H9 (cell line): ENCODE results near the gene KRR1. TPM values are rescaled to one million over a fixed set of nuclear protein-coding genes. Genes with fewer than 3 reads are reported as not detected.

ENCODE experiments used
- DNase-seq: peaks from one replicate; pipeline ENCODE4 v3.0.0-alpha.2; 2017
- H2AFZ ChIP-seq: one replicate; pipeline ENCODE4 v1.6.1; 2013; ENCODE audit warnings: mild to moderate bottlenecking, low read length, control low read depth, moderate library complexity
- H2AK5ac ChIP-seq: 2 replicates; pipeline ENCODE4 v1.6.1; 2013; ENCODE audit warnings: low read length, control low read depth, mixed read lengths; ENCODE audit not compliant: insufficient read length
- H2BK120ac ChIP-seq: one replicate; pipeline ENCODE4 v1.6.1; 2013; ENCODE audit warnings: low read depth, mild to moderate bottlenecking, low read length, control low read depth, inconsistent platforms; ENCODE audit not compliant: poor library complexity, severe bottlenecking
- H2BK12ac ChIP-seq: 2 replicates; pipeline ENCODE4 v1.6.1; 2013; ENCODE audit warnings: low read length, control low read depth, mixed read lengths, low read depth; ENCODE audit not compliant: insufficient read length
- H2BK15ac ChIP-seq: 2 replicates; pipeline ENCODE4 v1.6.1; 2013; ENCODE audit warnings: low read depth, low read length, control low read depth
- H2BK20ac ChIP-seq: one replicate; pipeline ENCODE4 v1.6.1; 2013; ENCODE audit warnings: low read depth, mild to moderate bottlenecking, low read length, control low read depth, inconsistent platforms; ENCODE audit not compliant: poor library complexity, severe bottlenecking
- H2BK5ac ChIP-seq: 2 replicates; pipeline ENCODE4 v1.6.1; 2013; ENCODE audit warnings: low read length, control low read depth, mixed read lengths; ENCODE audit not compliant: insufficient read length
- H3K14ac ChIP-seq: 2 replicates; pipeline ENCODE4 v1.6.1; 2013; ENCODE audit warnings: low read length, control low read depth; ENCODE audit not compliant: insufficient read depth
- H3K18ac ChIP-seq: 2 replicates; pipeline ENCODE4 v1.6.1; 2013; ENCODE audit warnings: low read depth, mild to moderate bottlenecking, mixed read lengths, low read length, control low read depth; ENCODE audit not compliant: insufficient read length
- H3K23ac ChIP-seq: 2 replicates; pipeline ENCODE4 v1.6.1; 2013; ENCODE audit warnings: low read length, control low read depth, mixed read lengths, low read depth; ENCODE audit not compliant: insufficient read length
- H3K23me2 ChIP-seq: 2 replicates; pipeline ENCODE4 v1.6.1; 2013; ENCODE audit warnings: low read depth, mild to moderate bottlenecking, mixed read lengths, low read length, control low read depth; ENCODE audit not compliant: insufficient read length, poor library complexity, severe bottlenecking
- H3K27ac ChIP-seq: 2 replicates; pipeline ENCODE4 v1.5.1; 2013; ENCODE audit warnings: low read length, control low read depth, mixed read lengths, low read depth; ENCODE audit not compliant: insufficient read length
- H3K27me3 ChIP-seq: 2 replicates; pipeline ENCODE4 v1.6.1; 2013; ENCODE audit warnings: low read length, control low read depth, inconsistent platforms; ENCODE audit not compliant: insufficient read depth
- H3K4ac ChIP-seq: 2 replicates; pipeline ENCODE4 v1.6.1; 2013; ENCODE audit warnings: low read depth, mild to moderate bottlenecking, control low read depth, inconsistent platforms, low read length, moderate library complexity
- H3K4me1 ChIP-seq: 2 replicates; pipeline ENCODE4 v1.6.1; 2013; ENCODE audit warnings: low read length, control low read depth, inconsistent platforms; ENCODE audit not compliant: insufficient read depth
- H3K4me2 ChIP-seq: 2 replicates; pipeline ENCODE4 v1.6.1; 2013; ENCODE audit warnings: low read length, control low read depth, mixed read lengths; ENCODE audit not compliant: insufficient read length, insufficient read depth
- H3K56ac ChIP-seq: 2 replicates; pipeline ENCODE4 v1.6.1; 2013; ENCODE audit warnings: low read depth, mild to moderate bottlenecking, mixed read lengths, low read length, control low read depth; ENCODE audit not compliant: insufficient read length
- H3K79me1 ChIP-seq: 2 replicates; pipeline ENCODE4 v1.6.1; 2013; ENCODE audit warnings: low read depth, mild to moderate bottlenecking, moderate library complexity, low read length, control low read depth, inconsistent platforms; ENCODE audit not compliant: insufficient read depth, poor library complexity, severe bottlenecking
- H3K79me2 ChIP-seq: 2 replicates; pipeline ENCODE4 v1.6.1; 2013; ENCODE audit warnings: low read length, control low read depth, inconsistent platforms; ENCODE audit not compliant: insufficient read depth
- H3K9ac ChIP-seq: 2 replicates; pipeline ENCODE4 v1.6.1; 2013; ENCODE audit warnings: low read length, control low read depth, mixed read lengths; ENCODE audit not compliant: insufficient read length; ENCODE audit errors: extremely low read depth
- H3K9me3 ChIP-seq: one replicate; pipeline ENCODE4 v1.6.1; 2013; ENCODE audit warnings: low read depth, low read length, inconsistent platforms; ENCODE audit not compliant: control insufficient read depth
- H3T11ph ChIP-seq: one replicate; pipeline ENCODE4 v1.6.1; 2013; ENCODE audit warnings: mild to moderate bottlenecking, low read length, control low read depth, inconsistent platforms
- H4K20me1 ChIP-seq: one replicate; pipeline ENCODE4 v1.6.1; 2013; ENCODE audit not compliant: control insufficient read depth, insufficient read length, insufficient read depth
- H4K5ac ChIP-seq: 2 replicates; pipeline ENCODE4 v1.6.1; 2013; ENCODE audit warnings: low read depth, mild to moderate bottlenecking, mixed read lengths, low read length, control low read depth; ENCODE audit not compliant: insufficient read length
- H4K8ac ChIP-seq: replicated peaks from 2 replicates; pipeline ENCODE4 v1.6.1; 2013; ENCODE audit warnings: low read length, control low read depth, mixed read lengths, low read depth; ENCODE audit not compliant: insufficient read length
- H4K91ac ChIP-seq: 2 replicates; pipeline ENCODE4 v1.6.1; 2013; ENCODE audit warnings: low read depth, mild to moderate bottlenecking, moderate library complexity, mixed read lengths, low read length, control low read depth; ENCODE audit not compliant: insufficient read length
- H3K27ac Mint-ChIP-seq, 3 experiments: 2 replicates in 2 of 3; 3 replicates in 1 of 3; pipeline ENCODE4 v1.8.0; 2020 to 2021; ENCODE audit warnings: mixed read lengths in 3 of 3, mild to moderate bottlenecking in 1 of 3, moderate library complexity in 1 of 3
- H3K27me3 Mint-ChIP-seq: 2 replicates; pipeline ENCODE4 v1.8.0; 2021; ENCODE audit warnings: low read depth, mild to moderate bottlenecking, moderate library complexity, mixed read lengths
- H3K36me3 Mint-ChIP-seq, 3 experiments: 2 replicates in 2 of 3; 3 replicates in 1 of 3; pipeline ENCODE4 v1.8.0; 2020 to 2021; ENCODE audit warnings: low read depth in 3 of 3, mixed read lengths in 3 of 3; ENCODE audit not compliant: insufficient read depth in 1 of 3
- H3K4me1 Mint-ChIP-seq, 2 experiments: 2 replicates each; pipeline ENCODE4 v1.8.0; 2020; ENCODE audit warnings: mixed read lengths in 2 of 2
- H3K4me3 Mint-ChIP-seq, 2 experiments: 2 replicates in 1 of 2; 3 replicates in 1 of 2; pipeline ENCODE4 v1.8.0; 2020 to 2021; ENCODE audit warnings: mild to moderate bottlenecking in 2 of 2, mixed read lengths in 2 of 2, moderate library complexity in 1 of 2
- H3K9me3 Mint-ChIP-seq, 2 experiments: 2 replicates in 1 of 2; 3 replicates in 1 of 2; pipeline ENCODE4 v1.8.0; 2020; ENCODE audit warnings: mild to moderate bottlenecking in 2 of 2, mixed read lengths in 2 of 2, moderate library complexity in 1 of 2
- WGBS: extraction: QIAGEN DNeasy Blood & Tissue Kit; methylation state at CpG from one replicate; pipeline ENCODE4 v1.1.7; 2013; ENCODE audit warnings: missing lambda C conversion rate, low lambda C conversion rate, mixed read lengths; ENCODE audit not compliant: insufficient read length; ENCODE audit errors: extremely low coverage; 5-methylcytosine and 5-hydroxymethylcytosine counted together
- total RNA-seq: library from RNA; stranded (reverse); gene quantifications from 2 replicates; pipeline ENCODE4 v1.2.1, GENCODE V29; 2021
- TF ChIP-seq, protein P1 (sequence below): fragments of 200-600 bp; sonication (generic); conservative IDR thresholded peaks from 3 replicates; pipeline ENCODE4 v1.8.0; 2021; ENCODE audit warnings: antibody characterized with exemption, mild to moderate bottlenecking

KRR1 gene
- total RNA-seq, 1 experiment from 2014 or later, result 88.9 TPM

DNA sequence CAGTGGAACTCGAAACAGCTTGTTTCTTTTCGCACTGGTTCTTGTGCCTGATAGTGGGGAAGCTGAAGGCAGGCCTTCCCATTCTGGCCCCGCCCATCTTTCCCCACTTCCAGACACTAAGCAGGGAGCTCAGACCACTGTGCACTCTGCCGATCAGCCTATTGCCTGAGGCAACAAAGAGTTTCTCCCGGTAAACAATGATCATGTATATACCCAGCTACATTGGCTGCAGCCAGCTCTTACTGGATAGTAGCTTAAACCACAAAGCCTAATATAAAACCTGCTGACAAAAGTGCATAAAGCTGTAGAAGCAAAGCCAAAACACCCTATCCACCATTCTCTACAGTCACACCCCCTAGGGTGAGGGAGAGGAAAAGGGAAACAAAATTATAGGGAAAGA lies 55.6 kb downstream of the KRR1 start:
- H3T11ph ChIP-seq, result no peak overlapping the region
- no peak overlapping the region for H3K4ac ChIP-seq
- no peak overlapping the region for H3K18ac ChIP-seq
- Mint-ChIP-seq H3K27me3 (no peaks in the 10 kb centered on the region), H3K9me3 (peaks cover 22 to 29% of the 10 kb centered on the region in 2 experiments), H3K36me3 (peaks cover 14 to 33% (median 17%) of the 10 kb centered on the region in 3 experiments), H3K4me3 (no peak overlapping the region), H3K27ac (no peak overlapping the region), H3K4me1 (0 out of 4 replicates have a peak, but pooled peaks cover 0 to 4% of the 10 kb centered on the region in 2 experiments)
- H3K9ac ChIP-seq, result no peak overlapping the region
- H4K5ac ChIP-seq, result no peak overlapping the region
- H2AK5ac ChIP-seq, result no peak overlapping the region
- no peak overlapping the region for H3K56ac ChIP-seq
- H3K4me2 ChIP-seq, result no peak overlapping the region
- no peaks in the 10 kb centered on the region for H3K79me1 ChIP-seq
- H3K14ac ChIP-seq, result no peak overlapping the region
- H3K27me3 ChIP-seq, result no peaks in the 10 kb centered on the region
- TF ChIP-seq, protein P1, sequence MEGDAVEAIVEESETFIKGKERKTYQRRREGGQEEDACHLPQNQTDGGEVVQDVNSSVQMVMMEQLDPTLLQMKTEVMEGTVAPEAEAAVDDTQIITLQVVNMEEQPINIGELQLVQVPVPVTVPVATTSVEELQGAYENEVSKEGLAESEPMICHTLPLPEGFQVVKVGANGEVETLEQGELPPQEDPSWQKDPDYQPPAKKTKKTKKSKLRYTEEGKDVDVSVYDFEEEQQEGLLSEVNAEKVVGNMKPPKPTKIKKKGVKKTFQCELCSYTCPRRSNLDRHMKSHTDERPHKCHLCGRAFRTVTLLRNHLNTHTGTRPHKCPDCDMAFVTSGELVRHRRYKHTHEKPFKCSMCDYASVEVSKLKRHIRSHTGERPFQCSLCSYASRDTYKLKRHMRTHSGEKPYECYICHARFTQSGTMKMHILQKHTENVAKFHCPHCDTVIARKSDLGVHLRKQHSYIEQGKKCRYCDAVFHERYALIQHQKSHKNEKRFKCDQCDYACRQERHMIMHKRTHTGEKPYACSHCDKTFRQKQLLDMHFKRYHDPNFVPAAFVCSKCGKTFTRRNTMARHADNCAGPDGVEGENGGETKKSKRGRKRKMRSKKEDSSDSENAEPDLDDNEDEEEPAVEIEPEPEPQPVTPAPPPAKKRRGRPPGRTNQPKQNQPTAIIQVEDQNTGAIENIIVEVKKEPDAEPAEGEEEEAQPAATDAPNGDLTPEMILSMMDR, result no peak
- WGBS, result no CpG with 5 or more reads among the region's 5 CpGs
- no peak overlapping the region for H2BK15ac ChIP-seq
- no peak overlapping the region for H2AFZ ChIP-seq
- no peak overlapping the region for H4K8ac ChIP-seq
- no peaks in the 10 kb centered on the region for H3K4me1 ChIP-seq
- no peak overlapping the region for H3K23ac ChIP-seq
- no peak overlapping the region for H4K91ac ChIP-seq
- H2BK12ac ChIP-seq, result no peak overlapping the region
- no peak overlapping the region for H3K27ac ChIP-seq
- H2BK20ac ChIP-seq, result no peak overlapping the region
- no peak for DNase-seq
- no peaks in the 10 kb centered on the region for H3K9me3 ChIP-seq
- H3K23me2 ChIP-seq, result no peaks in the 10 kb centered on the region
- no peaks in the 10 kb centered on the region for H3K79me2 ChIP-seq
- H2BK120ac ChIP-seq, result no peak overlapping the region
- no peaks in the 10 kb centered on the region for H4K20me1 ChIP-seq
- H2BK5ac ChIP-seq, result no peak overlapping the region
